GM21528 (cell line): ENCODE data around the gene PSMC5.
"Not testable (repeated sequence)": the region's sequence is repeated elsewhere in the genome, so short reads cannot be mapped to it uniquely, and the experiment has no call there.

Source experiments
- ATAC-seq: cut with Tn5 transposase; IDR thresholded peaks from one replicate; pipeline ENCODE4 v1.9.1; 2021; ENCODE audit warnings: mild to moderate bottlenecking, moderate library complexity; ENCODE audit not compliant: unreplicated experiment, low FRiP score

PSMC5 gene

DNA sequence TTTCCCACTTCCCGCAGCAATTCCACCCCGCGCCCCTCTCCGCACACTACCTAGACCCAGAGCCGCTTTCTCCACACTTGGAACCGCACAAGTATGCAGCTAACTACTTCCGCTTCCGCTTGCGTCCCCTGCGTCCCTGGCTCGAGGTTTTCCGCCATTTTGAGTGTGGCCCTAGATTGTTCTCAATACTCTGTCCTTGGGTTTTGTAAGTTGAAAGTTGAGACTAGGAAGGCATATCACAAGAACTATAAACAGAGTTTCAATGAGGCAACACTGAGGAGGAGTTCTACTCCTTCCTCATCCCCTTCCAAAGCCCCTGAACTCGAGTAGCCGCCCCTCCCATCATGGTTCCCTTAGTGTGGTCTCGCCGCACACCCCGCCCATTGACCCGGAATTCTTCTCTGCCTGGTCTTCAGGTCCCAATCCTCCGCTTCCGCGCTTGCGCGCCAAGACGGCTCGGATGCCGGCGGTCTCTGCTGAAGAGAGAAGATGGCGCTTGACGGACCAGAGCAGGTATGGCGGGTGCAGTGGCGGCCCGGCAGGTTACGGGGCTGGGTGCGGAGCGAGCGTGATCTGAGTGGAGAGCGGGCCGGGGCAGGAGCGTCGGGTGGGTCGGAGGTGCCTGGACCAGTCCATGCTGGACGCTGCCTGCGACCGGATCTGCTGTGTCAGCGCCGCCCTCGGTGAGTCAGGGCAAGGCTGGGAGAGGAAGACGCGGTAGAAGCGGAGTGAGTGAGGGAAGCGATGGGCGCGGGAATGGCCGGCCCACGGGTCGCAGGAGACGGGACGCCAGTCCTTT lies at the start of gene PSMC5, which contains the start of gene FTSJ3:
TSS of gene PSMC5 (plus strand) at position 430 of the 799 bp plus-strand sequence. CDS start at position 490, 60 bp downstream.
TSS of gene FTSJ3 (minus strand) at position 662 of the 799 bp plus-strand sequence. CDS start 761 bp downstream, outside the sequence.
- peak; percentile 83 for ATAC-seq

DNA sequence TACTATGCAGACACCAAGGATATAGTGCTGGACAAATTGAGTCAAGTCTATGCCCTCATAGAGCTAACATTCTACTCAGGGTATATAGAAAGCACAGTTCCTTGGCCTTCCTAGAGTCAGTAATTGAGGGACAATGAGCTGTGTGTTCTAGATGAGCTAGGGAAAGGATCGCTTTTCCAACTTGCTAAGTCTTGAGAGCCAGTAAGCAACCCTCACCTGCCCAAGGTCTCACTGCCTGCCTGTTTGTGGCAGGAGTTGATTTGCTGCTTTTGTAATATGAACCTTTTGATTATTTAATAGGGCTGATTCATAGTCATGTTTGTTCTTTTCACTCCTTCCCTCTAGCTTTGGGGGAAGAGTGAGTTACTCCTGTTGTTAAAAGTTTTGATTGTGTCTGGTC lies 46.7 kb upstream of the PSMC5 start:
- ATAC-seq: no peak

DNA sequence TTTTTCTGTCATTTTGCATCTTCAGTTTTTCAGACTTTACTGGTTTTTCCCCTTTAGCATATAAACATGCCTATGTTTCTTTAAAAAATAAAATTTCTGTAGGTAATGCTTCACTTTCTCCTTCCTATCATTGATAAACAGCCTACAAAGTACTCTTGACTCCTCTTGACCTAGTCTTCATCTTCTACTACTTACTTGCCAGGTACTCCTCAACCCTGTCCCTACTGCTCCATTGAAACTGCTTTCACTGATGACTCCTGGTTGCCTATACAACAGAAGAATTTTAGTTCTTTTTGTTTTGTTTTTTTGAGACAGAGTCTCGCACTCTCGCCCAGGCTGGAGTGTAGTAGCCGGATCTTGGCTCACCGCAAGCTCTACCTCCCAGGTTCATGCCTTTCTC lies 46.3 kb upstream of the PSMC5 start:
- ATAC-seq: no peak

DNA sequence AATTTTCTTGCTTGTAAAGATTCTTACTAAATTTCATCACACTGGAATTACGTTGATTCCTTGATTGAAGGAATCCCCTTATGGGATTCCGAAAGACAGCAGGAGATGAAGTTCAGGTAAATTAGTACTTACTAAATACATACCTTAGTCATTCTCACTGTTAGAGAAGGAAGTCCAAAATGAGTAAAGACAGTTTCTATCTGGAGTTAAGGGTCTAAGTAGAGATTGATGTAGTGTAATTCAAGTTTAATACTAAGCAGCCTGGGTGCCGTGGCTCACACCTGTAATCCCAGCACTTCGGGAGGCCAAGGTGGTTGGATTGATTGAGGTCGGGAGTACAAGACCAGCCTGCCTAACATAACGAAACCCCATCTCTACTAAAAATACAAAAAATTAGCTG lies 43.7 kb upstream of the PSMC5 start:
- ATAC-seq: no peak

DNA sequence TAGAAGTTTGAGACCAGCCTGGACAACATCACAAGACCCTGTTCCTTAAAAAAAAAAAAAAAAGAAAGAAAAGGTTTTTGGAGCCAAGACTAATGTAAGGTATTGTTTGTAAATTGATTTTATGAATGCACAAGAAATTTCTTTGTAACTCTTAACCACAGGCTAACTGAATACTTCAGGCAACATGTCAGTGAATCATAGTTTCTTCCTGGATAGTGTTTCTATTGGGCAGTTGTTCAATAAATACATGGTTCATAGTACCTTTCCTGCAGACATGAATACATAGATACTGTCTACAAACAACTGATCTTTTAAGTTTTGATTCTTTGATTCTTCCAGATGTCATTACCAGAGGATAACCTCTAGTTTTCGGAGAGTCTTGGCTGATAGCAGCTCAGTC lies 41.7 kb upstream of the PSMC5 start:
- no peak for ATAC-seq

DNA sequence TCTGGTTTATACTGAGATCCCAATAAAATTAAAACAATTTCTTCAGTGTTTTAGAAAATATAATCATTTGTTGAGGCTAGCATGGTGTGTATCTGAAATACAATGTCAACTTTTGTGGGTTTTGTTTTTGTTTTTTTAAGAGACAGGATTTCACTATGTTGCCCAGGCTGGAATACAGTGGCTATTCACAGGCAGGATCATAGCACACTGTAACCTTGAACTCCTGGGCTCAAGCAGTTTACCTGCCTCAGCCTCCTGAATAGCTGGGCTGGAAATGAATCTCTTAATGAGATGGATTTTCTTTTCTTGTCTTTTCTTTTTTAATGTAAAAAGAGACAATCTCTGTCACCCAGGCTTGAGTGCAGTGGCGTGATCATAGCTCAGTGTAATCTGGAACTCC lies 41.1 kb upstream of the PSMC5 start:
- ATAC-seq: no peak

DNA sequence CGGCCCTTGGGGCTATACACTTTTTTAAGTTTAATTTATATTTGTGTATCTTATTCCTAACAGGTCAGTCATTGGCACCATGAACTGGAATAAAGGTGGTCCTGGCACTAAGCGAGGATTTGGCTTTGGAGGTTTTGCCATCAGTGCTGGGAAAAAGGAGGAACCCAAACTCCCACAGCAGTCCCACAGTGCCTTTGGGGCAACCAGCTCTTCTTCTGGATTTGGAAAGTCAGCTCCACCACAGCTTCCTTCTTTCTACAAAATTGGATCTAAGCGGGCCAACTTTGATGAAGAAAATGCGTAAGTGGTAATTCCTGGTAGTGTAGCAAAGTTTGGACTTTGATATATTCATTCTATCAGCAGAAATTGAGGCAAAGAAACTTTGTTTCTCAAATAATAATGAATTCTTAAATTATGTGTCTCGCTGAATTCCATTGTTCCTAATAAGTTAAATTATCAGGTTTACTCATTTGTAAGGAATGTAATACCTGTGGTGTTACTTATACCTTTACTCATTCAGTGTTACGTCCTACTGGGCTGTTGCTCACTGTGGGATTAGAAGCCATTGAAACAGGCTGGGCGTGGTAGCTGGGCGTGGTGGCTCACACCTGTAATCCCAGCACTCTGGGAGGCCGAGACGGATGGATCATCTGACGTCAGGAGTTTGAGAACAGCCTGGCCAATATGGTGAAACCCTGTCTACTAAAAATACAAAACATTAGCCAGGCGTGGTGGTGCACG lies 40.1 kb upstream of the PSMC5 start:
- no peak for ATAC-seq

DNA sequence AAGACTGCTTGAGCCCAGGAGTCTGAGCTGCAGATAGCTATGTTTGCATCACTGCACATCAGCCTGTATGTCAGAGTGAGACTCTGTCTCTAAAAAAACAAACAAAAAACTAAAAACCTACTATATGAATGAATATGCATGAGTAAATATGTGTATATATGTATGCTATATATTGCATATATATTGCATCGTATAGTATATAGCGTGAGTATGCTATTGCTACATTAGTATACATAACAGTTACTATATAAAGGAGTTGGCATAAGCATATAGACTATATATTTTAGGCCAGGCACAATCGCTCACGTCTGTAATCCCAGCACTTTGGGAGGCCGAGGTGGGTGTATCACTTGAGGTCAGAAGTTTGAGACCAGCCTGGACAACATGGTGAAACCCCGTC lies 37.2 kb upstream of the PSMC5 start:
- no peak for ATAC-seq

DNA sequence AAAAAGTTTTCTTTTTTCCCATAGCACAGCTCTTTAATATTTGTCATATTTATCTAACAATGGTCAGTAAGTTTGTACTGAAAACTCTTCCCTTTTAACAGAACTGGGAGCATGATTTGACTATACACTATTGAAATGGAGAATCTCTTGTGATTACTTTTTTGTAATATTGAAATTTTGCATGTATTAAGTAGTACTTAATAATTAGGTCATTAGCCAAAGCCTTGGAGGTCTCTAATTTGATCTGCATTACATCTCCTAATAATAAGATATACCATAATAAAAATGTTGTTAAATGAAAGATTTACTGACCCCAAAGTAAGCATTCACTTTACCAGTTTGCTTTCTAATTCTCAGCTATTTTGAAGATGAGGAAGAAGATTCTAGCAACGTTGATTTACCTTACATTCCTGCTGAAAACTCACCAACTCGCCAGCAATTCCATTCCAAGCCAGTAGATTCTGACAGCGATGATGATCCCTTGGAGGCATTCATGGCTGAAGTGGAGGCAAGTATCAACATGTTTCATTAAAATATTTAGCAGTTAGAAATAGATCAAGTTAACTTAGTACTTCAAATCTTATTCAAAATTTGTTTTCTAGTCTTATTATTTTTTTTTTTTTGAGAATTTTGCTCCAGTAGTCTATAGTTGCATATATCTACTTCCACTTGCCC lies 35.0 kb upstream of the PSMC5 start:
- ATAC-seq: no peak

DNA sequence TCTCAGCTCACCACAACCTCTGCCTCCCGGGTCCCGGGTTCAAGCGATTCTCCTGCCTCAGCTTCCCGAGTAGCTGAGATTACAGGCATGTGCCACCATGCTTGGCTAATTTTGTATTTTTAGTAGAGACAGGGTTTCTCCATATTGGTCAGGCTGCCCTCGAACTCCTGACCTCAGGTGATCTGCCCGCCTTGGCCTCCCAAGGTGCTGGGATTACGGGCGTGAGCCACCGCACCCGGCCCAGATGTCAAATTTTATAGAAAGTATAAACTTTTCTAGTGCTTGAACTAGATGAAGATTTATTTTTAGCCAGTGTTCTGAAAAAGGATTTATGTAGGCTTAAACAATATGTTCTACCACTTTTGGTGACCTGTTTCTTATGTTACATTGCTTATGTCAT lies 30.9 kb upstream of the PSMC5 start:
- not testable (repeated sequence) for ATAC-seq

DNA sequence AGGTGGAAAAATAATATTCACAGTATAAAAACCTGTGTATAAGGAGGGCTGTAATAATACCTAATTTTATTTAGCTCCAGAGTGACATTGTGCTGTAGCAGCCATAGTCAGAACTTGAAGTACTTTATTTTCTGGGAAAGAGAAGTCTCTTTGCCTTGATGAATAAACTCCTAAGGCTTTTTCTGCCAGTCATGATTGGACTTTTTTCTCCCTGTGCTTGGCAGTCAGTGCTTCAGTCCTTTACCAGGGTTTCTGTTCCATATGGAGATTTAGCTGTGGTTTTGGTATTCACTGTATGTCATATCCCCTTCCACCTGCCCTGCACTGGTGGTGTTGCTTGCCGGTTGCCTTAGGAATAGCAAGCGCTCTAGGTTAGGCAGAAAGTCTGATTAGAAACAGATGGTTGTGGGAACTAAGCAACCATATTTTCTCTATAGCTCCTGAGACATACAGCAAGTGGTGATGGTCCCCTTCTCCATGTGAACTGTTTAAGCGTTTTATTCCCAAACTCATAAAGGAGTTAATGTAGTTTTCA lies 28.6 kb upstream of the PSMC5 start:
- ATAC-seq: no peak

DNA sequence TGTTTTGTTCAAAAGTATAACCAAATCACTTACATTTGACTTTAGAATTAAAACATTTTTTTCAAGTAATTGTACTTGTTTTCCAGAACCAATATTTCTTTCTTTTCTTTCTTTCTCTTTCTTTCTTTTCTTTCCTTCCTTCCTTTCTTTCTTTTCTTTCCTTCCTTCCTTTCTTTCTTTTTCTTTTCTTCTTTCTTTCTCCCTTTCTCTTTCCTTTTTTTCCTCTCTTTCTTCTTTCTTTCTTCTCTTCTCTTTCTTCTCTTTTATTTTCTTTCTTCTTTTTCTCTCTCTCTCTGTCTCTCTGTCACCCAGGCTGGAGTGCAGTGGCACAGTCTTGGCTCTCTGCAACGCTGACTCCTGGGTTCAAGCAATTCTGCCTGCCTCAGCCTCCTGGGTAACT lies 26.4 kb upstream of the PSMC5 start:
- ATAC-seq: no peak

DNA sequence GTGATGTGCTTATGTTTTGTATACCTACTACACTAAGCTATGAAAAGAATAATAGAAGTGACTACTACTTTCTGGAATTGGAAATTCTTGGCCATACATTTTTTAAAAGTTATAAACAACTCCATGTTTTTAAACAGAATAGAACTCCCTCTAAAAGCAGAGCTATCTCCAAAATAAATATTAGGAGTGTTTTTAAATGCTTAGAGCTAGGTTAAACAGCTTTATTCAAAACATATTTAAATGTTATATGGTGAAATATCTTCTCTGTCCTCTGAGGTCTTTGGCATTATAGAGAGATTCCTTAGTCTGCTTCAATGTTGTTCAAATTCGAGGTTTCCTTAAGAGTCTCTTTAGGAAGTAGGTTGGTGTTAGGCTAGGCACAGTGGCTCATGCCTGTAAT lies 22.9 kb upstream of the PSMC5 start:
- ATAC-seq: no peak

DNA sequence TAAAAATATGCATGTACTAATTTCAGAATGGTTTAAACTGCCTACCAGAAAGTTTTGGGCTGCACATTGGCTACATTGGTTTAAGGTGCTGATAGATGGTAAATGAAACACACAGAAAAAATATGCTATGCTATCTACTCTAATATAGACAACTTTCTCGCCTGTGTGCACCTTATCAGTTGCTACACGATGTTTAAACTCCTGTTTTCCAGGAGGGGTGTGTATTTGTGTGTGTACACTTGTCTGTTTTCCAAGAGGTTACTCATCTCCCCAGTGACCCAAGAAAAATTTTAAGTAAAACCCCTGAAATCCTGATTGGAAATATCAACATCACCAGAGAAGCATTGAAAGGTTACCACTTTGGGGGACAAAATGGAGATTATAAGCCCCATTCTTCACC lies 21.6 kb upstream of the PSMC5 start:
- no peak for ATAC-seq

DNA sequence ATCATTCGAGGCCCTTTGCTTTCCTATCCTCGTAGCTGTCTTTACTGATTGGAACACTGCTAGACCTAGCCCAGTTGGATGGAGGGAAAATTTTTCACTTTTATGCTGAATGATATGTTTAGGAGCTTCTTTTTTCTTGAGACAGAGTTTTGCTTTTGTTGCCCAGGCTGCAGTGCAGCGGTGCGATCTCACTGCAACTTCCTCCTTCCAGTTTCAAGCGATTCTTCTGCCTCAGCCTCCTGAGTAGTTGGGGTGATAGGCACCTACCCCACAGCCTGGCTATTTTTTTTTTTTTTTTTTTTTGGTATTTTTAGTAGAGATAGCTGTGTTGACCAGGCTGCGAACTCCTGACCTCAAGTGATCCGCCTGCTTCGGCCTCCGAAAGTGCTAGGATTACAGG lies 17.3 kb upstream of the PSMC5 start:
- ATAC-seq: no peak

DNA sequence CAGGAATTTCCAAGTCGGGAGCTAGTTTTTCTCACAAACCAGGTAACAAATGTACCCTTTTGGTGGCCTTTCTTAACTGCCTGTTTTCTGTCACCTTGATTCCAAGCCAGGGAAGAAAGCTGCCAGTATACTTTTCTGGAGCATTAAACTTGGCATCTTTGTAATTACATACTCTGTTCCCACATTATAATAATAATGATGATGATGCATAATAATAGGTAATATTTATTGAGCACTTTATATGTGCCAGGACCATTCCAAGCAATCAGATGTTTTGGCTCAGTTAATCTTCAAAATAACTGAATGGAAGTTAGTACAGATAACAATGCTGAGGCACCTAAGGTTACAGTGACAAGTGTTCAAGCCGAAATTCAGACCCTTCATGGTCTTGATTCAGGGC lies 11.1 kb upstream of the PSMC5 start:
- ATAC-seq: no peak

DNA sequence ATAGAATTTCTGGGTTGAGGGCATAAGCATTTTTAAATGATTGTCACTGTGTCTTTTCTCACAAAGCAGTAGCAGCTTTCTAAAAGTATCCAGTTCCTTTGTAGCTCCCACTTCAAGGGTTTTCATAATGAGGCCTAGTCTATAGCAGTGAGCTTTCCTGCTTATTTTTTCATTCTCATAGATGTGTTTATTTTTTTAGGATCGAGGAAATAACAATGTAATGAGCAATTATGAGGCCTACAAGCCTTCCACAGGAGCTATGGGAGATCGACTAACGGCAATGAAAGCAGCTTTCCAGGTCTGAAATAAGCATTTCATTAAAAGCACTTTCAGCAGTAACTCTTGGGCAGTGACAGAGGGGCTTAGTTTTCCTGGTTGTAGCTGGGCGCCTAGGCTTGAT lies 10.6 kb upstream of the PSMC5 start:
- ATAC-seq: no peak

DNA sequence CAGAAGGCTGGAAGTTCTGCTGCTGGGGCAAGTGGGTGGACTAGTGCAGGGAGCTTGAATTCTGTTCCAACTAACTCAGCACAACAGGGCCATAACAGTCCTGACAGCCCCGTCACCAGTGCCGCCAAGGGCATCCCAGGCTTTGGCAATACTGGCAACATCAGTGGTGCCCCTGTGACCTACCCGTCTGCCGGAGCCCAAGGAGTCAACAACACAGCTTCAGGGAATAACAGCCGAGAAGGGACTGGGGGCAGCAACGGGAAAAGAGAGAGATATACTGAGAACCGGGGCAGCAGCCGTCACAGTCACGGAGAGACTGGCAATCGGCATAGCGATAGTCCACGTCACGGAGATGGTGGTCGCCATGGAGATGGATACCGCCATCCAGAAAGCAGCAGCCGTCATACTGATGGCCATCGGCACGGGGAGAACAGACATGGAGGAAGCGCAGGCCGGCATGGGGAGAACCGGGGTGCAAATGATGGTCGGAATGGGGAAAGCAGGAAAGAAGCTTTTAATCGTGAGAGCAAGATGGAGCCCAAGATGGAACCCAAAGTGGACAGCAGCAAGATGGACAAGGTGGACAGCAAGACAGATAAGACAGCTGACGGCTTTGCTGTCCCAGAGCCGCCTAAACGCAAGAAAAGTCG lies 9.4 kb upstream of the PSMC5 start:
- no peak for ATAC-seq

DNA sequence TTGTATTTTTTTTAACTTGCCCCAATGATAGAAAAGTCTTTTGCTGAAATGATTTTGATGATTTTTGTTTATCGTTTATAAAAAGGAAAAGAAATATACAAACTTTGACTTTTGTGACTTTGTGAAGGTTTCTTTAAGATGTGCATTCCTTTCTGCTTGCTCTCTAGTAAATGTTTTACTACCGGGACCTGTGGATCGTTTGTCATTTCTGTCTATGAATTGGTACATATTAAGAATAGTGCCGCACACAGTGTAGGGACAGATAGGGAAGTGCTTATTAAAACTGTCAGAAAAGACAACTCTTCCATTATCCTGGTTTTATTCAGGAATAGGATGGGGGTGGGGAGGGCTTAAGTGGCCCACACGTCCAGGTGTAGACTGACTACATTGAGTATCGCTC lies 8.1 kb upstream of the PSMC5 start:
- no peak for ATAC-seq
